ENCODE data around the gene IL12RB1. TPM values are rescaled to one million over a fixed set of nuclear protein-coding genes. Genes with fewer than 3 reads are reported as not detected.

IL12RB1 gene
- total and polyA plus RNA-seq, 2 of the 13 experiments (the other 11 are each of a cell fraction or from before 2014, with no cell fraction given) = 0.03 to 0.04 TPM

- TF ChIP-seq USF2 (IDR thresholded peaks at IDR 0.05; ENCODE audit: low read depth, low read length) = no peak
- no peak for TF ChIP-seq USF2 (CRISPR knock-in tag; IDR thresholded peaks at IDR 0.05; ENCODE audit: borderline replicate concordance)
- TF ChIP-seq HDAC1 (CRISPR knock-in tag; IDR thresholded peaks at IDR 0.05) = peak; percentile 68
- TF ChIP-seq PHF21A (CRISPR knock-in tag; IDR thresholded peaks at IDR 0.05) = 0 out of 2 replicates have a peak, but pooled peaks have one; percentile 54
- no peak for TF ChIP-seq CTCF (CRISPR knock-in tag; IDR thresholded peaks at IDR 0.05)
- TF ChIP-seq RARG (CRISPR knock-in tag; IDR thresholded peaks at IDR 0.05; ENCODE audit: low read depth) = no peak
- TF ChIP-seq ZNF768 (CRISPR knock-in tag; IDR thresholded peaks at IDR 0.05) = peak; percentile 81; the same call in 1 of the 2 replicates
- no peak for TF ChIP-seq ZNF557 (CRISPR knock-in tag; IDR thresholded peaks at IDR 0.05)
- TF ChIP-seq ZNF737 (CRISPR knock-in tag; IDR thresholded peaks at IDR 0.05; ENCODE audit: borderline replicate concordance) = no peak
- TF ChIP-seq ZBTB39 (CRISPR knock-in tag; IDR thresholded peaks at IDR 0.05) = no peak
- no peak; a peak in 1 of 4 replicates for TF ChIP-seq REST (IDR thresholded peaks at IDR 0.05; ENCODE audit: borderline replicate concordance in 1 of 2, low read depth in 1 of 2, low read length in 2 of 2)
- no peak for TF ChIP-seq ZNF235 (CRISPR knock-in tag; IDR thresholded peaks at IDR 0.05; ENCODE audit: borderline replicate concordance)
- no peak for TF ChIP-seq NRL (CRISPR knock-in tag; IDR thresholded peaks at IDR 0.05; ENCODE audit: borderline replicate concordance)
- TF ChIP-seq PAX8 (CRISPR knock-in tag; IDR thresholded peaks at IDR 0.05; ENCODE audit: borderline replicate concordance) = 0 out of 2 replicates have a peak, but pooled peaks have one; percentile 13
- no peak for TF ChIP-seq NFIC (IDR thresholded peaks at IDR 0.05; ENCODE audit: low read length)
- no peak for TF ChIP-seq CEBPG (CRISPR knock-in tag; IDR thresholded peaks at IDR 0.05)
These were observed 23.2 kb upstream of the IL12RB1 start (continued) for GRCh38 chr19:18109733-18110608.
